ENCODE data around the gene CARM1.

- TF ChIP-seq EZH2 (IDR thresholded peaks at IDR 0.05): no peak
- no peak for TF ChIP-seq EGR1 (IDR thresholded peaks at IDR 0.05; ENCODE audit: low read depth)
- no peak for TF ChIP-seq SRF (IDR thresholded peaks at IDR 0.05; ENCODE audit: low read depth)
- TF ChIP-seq POLR2A (IDR thresholded peaks at IDR 0.05; ENCODE audit: borderline replicate concordance, extremely low read depth, insufficient read depth, insufficient read length): no peak
- TF ChIP-seq, protein P1, sequence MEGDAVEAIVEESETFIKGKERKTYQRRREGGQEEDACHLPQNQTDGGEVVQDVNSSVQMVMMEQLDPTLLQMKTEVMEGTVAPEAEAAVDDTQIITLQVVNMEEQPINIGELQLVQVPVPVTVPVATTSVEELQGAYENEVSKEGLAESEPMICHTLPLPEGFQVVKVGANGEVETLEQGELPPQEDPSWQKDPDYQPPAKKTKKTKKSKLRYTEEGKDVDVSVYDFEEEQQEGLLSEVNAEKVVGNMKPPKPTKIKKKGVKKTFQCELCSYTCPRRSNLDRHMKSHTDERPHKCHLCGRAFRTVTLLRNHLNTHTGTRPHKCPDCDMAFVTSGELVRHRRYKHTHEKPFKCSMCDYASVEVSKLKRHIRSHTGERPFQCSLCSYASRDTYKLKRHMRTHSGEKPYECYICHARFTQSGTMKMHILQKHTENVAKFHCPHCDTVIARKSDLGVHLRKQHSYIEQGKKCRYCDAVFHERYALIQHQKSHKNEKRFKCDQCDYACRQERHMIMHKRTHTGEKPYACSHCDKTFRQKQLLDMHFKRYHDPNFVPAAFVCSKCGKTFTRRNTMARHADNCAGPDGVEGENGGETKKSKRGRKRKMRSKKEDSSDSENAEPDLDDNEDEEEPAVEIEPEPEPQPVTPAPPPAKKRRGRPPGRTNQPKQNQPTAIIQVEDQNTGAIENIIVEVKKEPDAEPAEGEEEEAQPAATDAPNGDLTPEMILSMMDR (IDR thresholded peaks at IDR 0.05 in 2 of 3, conservative IDR thresholded peaks at IDR 0.05 in 1 of 3; ENCODE audit: borderline replicate concordance in 1 of 3, insufficient read depth in 1 of 3, low read depth in 2 of 3, low read length in 2 of 3): no peak
- TF ChIP-seq POLR2AphosphoS5 (IDR thresholded peaks at IDR 0.05; ENCODE audit: low read depth, low read length): no peak
- TF ChIP-seq EZH2phosphoT487 (IDR thresholded peaks at IDR 0.05; ENCODE audit: borderline replicate concordance): no peak
- TF ChIP-seq SIN3A (IDR thresholded peaks at IDR 0.05; ENCODE audit: low read depth): no peak
- TF ChIP-seq ATF3 (IDR thresholded peaks at IDR 0.05): no peak
- TF ChIP-seq, protein P2, sequence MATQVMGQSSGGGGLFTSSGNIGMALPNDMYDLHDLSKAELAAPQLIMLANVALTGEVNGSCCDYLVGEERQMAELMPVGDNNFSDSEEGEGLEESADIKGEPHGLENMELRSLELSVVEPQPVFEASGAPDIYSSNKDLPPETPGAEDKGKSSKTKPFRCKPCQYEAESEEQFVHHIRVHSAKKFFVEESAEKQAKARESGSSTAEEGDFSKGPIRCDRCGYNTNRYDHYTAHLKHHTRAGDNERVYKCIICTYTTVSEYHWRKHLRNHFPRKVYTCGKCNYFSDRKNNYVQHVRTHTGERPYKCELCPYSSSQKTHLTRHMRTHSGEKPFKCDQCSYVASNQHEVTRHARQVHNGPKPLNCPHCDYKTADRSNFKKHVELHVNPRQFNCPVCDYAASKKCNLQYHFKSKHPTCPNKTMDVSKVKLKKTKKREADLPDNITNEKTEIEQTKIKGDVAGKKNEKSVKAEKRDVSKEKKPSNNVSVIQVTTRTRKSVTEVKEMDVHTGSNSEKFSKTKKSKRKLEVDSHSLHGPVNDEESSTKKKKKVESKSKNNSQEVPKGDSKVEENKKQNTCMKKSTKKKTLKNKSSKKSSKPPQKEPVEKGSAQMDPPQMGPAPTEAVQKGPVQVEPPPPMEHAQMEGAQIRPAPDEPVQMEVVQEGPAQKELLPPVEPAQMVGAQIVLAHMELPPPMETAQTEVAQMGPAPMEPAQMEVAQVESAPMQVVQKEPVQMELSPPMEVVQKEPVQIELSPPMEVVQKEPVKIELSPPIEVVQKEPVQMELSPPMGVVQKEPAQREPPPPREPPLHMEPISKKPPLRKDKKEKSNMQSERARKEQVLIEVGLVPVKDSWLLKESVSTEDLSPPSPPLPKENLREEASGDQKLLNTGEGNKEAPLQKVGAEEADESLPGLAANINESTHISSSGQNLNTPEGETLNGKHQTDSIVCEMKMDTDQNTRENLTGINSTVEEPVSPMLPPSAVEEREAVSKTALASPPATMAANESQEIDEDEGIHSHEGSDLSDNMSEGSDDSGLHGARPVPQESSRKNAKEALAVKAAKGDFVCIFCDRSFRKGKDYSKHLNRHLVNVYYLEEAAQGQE (IDR thresholded peaks at IDR 0.05; ENCODE audit: low read depth): no peak
These were observed 40.2 kb upstream of the CARM1 start for GRCh38 chr19:10830931-10831779.
